ENCODE data around the gene CADM2. TPM values are rescaled to one million over a fixed set of nuclear protein-coding genes. Genes with fewer than 3 reads are reported as not detected.

The CADM2 gene
- total RNA-seq, 1 experiment from 2014 or later = not detected

- Mint-ChIP-seq H3K27ac (ENCODE audit: low read depth, unreplicated experiment) (no peak overlapping the region), H3K4me3 (ENCODE audit: unreplicated experiment) (no peak overlapping the region), H3K36me3 (ENCODE audit: insufficient read depth, unreplicated experiment) (no peaks in the 10 kb centered on the region), H3K4me1 (ENCODE audit: insufficient read depth, unreplicated experiment) (no peaks in the 10 kb centered on the region), H3K9me3 (ENCODE audit: unreplicated experiment) (no peaks in the 10 kb centered on the region), H3K27me3 (ENCODE audit: insufficient read depth, unreplicated experiment) (peaks cover 51% of the 10 kb centered on the region)
- CTCF ChIA-PET = interaction anchor here (0.6 kb wide), 1 partner anchor 977 kb away, joined by 3 read pairs; no protein-coding TSS in a partner anchor
- DNase-seq (ENCODE audit: unreplicated experiment) = no peak
- POLR2A ChIA-PET = no interaction called here
- intact Hi-C loops (cut with micrococcal nuclease) = no loop called here
- BruUV-seq (replicated peaks) = no TSS peak
- TF ChIP-seq CTCF (IDR thresholded peaks at IDR 0.05; ENCODE audit: unreplicated experiment) = no peak
Observed at GRCh38 chr3:85003479-85003878, 44.7 kb downstream of the CADM2 start.

GRCh38 chr3:85004147-85004546 is 45.4 kb downstream of the CADM2 start:
- no TSS peak for BruUV-seq (replicated peaks)
- Mint-ChIP-seq H3K4me3 (ENCODE audit: unreplicated experiment) (no peak overlapping the region), H3K9me3 (ENCODE audit: unreplicated experiment) (no peaks in the 10 kb centered on the region), H3K27ac (ENCODE audit: low read depth, unreplicated experiment) (no peak overlapping the region), H3K27me3 (ENCODE audit: insufficient read depth, unreplicated experiment) (peaks cover 58% of the 10 kb centered on the region), H3K36me3 (ENCODE audit: insufficient read depth, unreplicated experiment) (no peaks in the 10 kb centered on the region), H3K4me1 (ENCODE audit: insufficient read depth, unreplicated experiment) (no peaks in the 10 kb centered on the region)
- ChIA-PET POLR2A (interaction anchor here (0.7 kb wide), 1 partner anchor 1092 kb away, joined by 3 read pairs; no protein-coding TSS in a partner anchor), CTCF (interaction anchor here (0.6 kb wide), 1 partner anchor 978 kb away, joined by 3 read pairs; no protein-coding TSS in a partner anchor)
- no peak for TF ChIP-seq CTCF (IDR thresholded peaks at IDR 0.05; ENCODE audit: unreplicated experiment)
- no peak for DNase-seq (ENCODE audit: unreplicated experiment)
- intact Hi-C loops (cut with micrococcal nuclease) = no loop called here

GRCh38 chr3:85005946-85006345 is 47.2 kb downstream of the CADM2 start:
- intact Hi-C loops (cut with micrococcal nuclease) = no loop called here
- Mint-ChIP-seq H3K27ac (ENCODE audit: low read depth, unreplicated experiment) (no peak overlapping the region), H3K36me3 (ENCODE audit: insufficient read depth, unreplicated experiment) (no peaks in the 10 kb centered on the region), H3K4me3 (ENCODE audit: unreplicated experiment) (no peak overlapping the region), H3K4me1 (ENCODE audit: insufficient read depth, unreplicated experiment) (no peaks in the 10 kb centered on the region), H3K9me3 (ENCODE audit: unreplicated experiment) (no peaks in the 10 kb centered on the region), H3K27me3 (ENCODE audit: insufficient read depth, unreplicated experiment) (peaks cover 43% of the 10 kb centered on the region)
- ChIA-PET CTCF (no interaction called here), POLR2A (no interaction called here)
- no peak for DNase-seq (ENCODE audit: unreplicated experiment)
- TF ChIP-seq CTCF (IDR thresholded peaks at IDR 0.05; ENCODE audit: unreplicated experiment) = no peak
- BruUV-seq (replicated peaks) = no TSS peak

- DNase-seq (ENCODE audit: unreplicated experiment) = peak; percentile 51
- POLR2A ChIA-PET = no interaction called here
- Mint-ChIP-seq H3K27me3 (ENCODE audit: insufficient read depth, unreplicated experiment) (peaks cover 28% of the 10 kb centered on the region), H3K4me1 (ENCODE audit: insufficient read depth, unreplicated experiment) (no peaks in the 10 kb centered on the region), H3K36me3 (ENCODE audit: insufficient read depth, unreplicated experiment) (no peaks in the 10 kb centered on the region), H3K9me3 (ENCODE audit: unreplicated experiment) (no peaks in the 10 kb centered on the region), H3K4me3 (ENCODE audit: unreplicated experiment) (no peak overlapping the region), H3K27ac (ENCODE audit: low read depth, unreplicated experiment) (no peak overlapping the region)
- CTCF ChIA-PET = interaction anchor here (0.7 to 1.1 kb wide), 2 partner anchors 8 to 760 kb away, joined by 3 read pairs; no protein-coding TSS in a partner anchor
- TF ChIP-seq CTCF (IDR thresholded peaks at IDR 0.05; ENCODE audit: unreplicated experiment) = no peak
- no TSS peak for BruUV-seq (replicated peaks)
- intact Hi-C loops (cut with micrococcal nuclease) = no loop called here
Observed at GRCh38 chr3:85007195-85008094, 48.7 kb downstream of the CADM2 start.

All from MCF 10A (cell line).